GM12874 (cell line): ENCODE measurements around the gene LMOD3.

ENCODE experiments used
- TF ChIP-seq, protein P1 (sequence below): IDR thresholded peaks from 2 replicates; pipeline ENCODE4 v1.5.1; 2011; ENCODE audit warnings: low read depth, mild to moderate bottlenecking, control low read depth, low read length, moderate library complexity; ENCODE audit not compliant: insufficient read depth

LMOD3 gene

DNA sequence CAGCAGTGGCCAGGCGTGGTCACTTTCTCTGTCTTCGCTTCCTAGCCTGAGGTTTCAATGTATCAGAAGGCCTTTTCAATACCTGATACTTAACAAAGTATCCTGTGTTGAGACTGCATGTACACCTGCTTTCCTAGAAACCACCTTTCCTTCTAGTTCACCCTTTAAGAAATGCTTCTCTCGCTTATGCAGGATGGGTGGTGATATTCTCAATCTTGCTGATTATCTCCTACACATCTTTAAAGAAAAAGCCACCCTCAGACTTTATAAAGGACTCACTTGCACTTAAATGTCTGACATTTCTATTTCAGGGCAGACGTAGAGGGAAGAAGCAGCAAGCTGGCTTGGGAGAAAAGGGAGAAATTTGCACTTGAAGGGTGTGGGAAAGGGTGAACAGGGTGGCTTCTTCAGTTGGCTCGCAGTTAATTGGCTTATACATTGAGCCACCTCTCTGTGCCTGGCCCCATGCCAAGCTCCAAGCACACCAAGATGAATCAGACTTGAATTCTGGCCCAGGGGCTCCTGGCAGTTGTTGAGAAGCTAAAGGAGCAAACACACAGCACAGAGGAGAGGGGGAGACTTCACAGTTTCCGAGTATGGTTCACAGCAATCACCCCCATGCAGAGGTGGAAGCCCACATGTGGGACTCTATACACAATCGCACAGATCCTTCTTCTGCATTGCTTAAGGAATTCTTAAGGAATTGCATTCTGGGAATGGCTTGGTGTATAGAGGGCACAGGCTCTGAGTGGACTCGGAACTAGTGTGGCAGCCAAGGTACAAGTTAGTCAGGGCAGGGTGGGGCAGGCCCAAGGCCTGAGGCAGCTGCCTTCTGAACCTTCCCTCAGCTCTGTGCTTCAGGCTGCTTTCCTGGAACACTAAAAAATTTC, 36.3 kb downstream of the LMOD3 start:
- TF ChIP-seq, protein P1, sequence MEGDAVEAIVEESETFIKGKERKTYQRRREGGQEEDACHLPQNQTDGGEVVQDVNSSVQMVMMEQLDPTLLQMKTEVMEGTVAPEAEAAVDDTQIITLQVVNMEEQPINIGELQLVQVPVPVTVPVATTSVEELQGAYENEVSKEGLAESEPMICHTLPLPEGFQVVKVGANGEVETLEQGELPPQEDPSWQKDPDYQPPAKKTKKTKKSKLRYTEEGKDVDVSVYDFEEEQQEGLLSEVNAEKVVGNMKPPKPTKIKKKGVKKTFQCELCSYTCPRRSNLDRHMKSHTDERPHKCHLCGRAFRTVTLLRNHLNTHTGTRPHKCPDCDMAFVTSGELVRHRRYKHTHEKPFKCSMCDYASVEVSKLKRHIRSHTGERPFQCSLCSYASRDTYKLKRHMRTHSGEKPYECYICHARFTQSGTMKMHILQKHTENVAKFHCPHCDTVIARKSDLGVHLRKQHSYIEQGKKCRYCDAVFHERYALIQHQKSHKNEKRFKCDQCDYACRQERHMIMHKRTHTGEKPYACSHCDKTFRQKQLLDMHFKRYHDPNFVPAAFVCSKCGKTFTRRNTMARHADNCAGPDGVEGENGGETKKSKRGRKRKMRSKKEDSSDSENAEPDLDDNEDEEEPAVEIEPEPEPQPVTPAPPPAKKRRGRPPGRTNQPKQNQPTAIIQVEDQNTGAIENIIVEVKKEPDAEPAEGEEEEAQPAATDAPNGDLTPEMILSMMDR, result no peak

DNA sequence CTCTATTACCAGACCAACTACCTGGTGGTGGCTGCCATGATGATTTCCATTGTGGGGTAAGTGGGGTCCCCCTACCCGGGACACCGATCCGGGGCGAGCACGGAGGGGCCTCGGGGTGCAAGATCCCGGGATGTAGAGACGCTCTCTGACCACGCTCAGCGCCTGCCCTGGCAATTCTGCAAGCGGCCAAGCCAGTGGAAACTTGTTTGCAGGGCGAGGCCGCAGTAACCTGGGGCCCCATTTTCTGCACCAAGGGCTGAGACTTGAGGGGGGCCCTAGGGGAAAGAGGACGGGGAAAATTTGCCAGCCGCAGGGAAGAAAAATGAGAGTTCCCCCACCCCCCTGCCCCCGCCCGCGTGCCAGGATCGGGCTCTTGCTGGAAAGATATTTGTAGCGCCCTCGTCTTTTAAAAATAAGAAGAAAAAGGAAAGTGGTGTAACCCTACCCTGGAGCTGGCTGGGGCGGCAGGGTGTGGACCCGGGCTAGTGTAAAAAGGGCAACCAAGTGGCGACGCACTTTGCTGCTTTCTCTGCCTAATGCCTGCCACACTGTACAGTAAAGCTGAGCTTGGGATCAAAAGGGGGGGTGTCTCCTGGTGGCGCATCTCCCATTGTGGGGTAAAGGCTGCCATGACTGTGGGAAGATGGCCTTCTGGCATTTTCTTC, 37.1 kb downstream of the LMOD3 start:
- TF ChIP-seq, protein P1, result no peak

DNA sequence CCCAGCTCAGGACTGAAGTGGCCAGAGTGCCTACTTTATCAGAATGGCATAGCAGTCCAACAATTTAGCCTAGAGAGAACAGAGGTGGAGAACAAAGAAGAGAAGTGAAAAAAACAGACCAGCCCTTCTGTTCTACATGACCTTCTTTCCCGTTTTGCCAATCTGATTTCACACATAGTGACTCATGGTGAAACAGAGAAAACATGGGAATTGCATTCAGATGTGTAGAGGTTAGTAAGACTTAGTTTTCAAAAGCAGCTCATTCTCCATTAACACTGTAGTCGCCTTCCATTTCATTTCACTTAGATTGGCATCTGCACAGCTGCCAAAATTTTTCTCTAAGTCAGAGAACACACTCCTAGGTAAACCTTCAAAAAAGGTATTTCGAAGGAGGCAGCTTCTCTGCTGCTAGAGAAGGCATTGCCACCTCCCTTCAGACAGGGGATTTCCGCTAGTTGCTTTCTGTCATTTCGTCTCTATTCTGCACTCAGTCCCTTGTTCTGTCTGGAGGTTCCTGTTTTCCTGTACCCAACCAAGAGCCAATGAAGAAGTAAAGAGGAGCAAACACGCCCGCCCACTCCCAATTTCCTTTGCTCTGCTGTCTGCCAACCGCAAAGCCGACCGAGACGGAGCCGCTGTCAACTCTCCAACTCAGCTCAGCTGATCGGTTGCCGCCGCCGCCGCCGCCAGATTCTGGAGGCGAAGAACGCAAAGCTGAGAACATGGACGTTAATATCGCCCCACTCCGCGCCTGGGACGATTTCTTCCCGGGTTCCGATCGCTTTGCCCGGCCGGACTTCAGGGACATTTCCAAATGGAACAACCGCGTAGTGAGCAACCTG, 37.8 kb downstream of the LMOD3 start, which contains the start of gene ARL6IP5:
Gene ARL6IP5, plus strand, starts transcription at position 612 of the 842 bp plus-strand sequence. Its CDS starts 111 bp downstream, at position 723.
- TF ChIP-seq, protein P1, result no peak

DNA sequence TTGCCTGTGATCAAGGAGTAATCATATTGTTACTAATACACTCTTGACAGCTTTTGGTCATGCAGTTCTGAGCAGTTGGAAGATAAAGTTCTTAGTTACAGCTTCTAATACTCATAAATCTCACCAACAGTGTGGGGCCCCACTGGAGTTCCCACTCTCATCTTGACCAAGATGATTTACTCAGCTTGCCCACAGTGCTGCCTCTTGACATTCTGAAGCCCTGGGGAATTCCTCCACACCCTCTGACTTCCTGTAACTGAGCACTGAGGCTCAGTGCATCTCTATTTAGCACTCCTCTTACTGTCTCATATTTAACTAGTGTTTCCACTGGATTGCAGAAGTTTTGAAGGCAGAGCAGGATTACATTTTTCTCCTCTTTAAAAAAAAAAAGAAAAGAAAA, 39.6 kb downstream of the LMOD3 start:
- TF ChIP-seq, protein P1, result no peak

DNA sequence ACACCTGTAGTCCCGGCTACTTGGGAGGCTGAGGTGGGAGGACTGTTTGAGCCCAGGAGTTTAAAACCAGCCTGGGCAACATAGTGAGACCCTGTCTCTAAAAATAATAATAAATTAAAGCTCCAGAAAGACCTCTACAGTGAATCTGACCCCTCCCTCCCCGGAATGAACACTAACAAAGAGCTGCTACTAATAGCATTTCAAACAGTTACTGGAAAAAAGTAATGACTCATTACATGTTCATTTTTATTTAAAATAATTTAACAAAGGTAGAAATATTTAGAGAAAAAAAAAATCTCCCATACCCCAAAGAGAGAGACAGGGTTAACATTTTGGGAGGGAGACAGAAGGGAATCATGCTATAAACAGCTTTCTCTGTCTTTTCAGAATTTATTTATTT, 40.0 kb downstream of the LMOD3 start:
- TF ChIP-seq, protein P1, result no peak

DNA sequence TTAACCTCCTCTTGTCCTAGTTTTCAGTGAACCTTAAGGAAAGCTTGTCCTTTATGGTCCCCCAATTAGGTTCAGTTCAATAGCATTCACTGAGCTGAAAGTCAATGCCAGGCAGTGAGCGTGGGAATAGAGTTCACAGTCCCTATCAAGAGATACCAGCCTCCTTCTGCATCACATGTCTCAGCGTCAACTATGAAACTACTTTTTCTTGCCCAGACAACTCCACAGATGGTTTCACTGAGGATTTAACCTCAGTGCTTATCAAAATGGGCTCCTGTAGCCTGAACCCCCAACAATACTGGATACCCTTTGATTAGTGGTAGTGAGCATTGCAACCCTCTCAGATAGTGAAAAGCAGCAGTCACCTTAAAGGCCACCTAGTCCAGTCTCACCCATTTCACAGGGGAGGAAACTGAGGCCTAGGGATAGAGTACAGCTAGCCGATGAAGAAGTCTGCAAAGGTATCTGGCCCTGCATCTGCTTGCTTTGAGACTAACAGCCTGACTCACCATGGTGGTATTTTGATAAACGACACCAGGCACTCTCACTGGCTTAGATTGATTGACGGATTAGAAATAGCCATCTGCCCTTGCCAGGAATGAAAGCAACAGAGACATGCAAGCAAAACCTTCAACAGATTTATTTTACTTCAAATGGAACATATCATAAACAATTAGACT, 40.7 kb downstream of the LMOD3 start:
- TF ChIP-seq, protein P1, result no peak
